ENCODE measurements around the gene C17orf107.
"Not testable (repeated sequence)": the region's sequence is repeated elsewhere in the genome, so short reads cannot be mapped to it uniquely, and the experiment has no call there.

Gene C17orf107

DNA sequence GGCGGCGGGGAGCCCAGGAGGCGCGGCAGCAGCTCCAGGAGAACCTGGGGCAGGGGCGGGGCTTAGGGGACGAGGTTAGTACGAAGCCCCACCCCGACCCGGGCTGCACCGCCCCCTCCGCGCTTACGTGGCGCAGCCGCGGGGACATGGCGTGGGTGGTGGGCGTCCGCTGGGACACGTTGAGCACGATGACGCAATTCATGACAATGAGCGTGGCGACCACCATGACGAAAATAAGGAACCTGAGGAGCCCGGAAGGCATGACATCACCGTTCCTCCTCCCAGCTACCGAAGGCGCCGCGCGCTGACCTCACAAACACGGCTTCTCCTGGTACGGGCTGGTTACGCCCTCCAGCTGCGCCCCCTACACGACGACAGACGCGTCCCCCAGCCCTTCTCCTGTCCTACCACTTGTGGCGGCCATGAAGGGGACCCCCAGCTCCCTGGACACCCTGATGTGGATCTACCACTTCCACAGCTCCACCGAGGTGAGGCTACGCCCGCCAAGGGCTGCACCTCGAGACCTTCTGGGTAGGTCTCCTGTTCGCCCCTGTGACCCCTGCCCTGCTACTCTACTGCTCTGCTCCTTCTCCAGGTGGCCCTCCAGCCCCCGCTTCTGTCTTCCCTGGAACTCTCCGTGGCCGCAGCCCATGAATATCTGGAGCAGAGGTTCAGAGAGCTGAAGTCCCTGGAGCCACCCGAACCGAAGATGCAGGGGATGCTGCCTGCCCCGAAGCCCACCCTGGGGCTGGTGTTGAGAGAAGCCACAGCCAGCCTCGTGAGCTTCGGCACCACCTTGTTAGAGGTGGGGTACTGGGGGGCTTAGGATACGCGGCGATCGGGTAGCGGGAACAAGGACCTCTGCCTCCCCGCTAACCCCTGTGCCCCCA, at the start of gene C17orf107:
C17orf107 (plus strand) TSS at position 196 of the 890 bp plus-strand sequence; CDS start at position 423, 227 bp downstream.
- no peak for DNase-seq

DNA sequence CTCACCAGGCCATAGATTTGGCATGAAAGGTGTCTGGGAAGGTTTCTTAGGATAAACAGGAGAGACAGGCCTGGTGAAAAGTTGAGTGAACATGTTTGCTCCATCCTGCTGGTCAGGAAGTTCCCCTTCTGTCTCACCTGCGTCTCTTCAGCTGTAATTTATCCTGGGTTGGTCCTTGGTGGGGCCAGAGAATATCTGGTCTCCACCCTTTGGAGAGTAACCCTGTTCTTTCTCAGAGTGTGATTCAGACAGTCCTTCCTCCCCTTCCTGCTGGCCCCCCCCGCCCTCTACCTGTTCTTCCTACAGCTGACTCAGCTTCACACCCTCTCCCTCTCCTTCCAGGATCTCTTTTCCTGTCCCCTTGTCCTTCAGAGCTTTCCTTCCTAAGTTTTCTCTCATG, 49.1 kb upstream of the C17orf107 start:
- no peak for DNase-seq

DNA sequence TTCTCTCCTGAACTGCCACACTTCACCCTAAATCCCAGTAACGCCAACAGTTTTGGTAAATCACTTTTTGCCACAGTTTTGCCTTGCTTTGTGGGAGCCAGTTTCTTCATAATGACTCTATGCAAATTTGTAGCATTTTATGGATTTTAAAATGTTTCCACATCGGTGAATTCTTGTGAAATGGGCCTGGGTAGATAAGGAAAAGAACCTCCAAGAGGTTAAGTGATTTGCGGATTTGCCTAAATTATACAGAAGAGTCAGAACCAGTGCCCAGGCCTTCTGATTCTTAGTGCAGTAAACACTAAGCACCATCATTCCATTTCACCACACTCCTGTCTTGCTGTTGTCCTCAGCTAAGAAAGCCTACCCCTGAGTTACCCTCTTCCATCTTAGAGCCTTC, 48.3 kb upstream of the C17orf107 start:
- DNase-seq, result no peak

DNA sequence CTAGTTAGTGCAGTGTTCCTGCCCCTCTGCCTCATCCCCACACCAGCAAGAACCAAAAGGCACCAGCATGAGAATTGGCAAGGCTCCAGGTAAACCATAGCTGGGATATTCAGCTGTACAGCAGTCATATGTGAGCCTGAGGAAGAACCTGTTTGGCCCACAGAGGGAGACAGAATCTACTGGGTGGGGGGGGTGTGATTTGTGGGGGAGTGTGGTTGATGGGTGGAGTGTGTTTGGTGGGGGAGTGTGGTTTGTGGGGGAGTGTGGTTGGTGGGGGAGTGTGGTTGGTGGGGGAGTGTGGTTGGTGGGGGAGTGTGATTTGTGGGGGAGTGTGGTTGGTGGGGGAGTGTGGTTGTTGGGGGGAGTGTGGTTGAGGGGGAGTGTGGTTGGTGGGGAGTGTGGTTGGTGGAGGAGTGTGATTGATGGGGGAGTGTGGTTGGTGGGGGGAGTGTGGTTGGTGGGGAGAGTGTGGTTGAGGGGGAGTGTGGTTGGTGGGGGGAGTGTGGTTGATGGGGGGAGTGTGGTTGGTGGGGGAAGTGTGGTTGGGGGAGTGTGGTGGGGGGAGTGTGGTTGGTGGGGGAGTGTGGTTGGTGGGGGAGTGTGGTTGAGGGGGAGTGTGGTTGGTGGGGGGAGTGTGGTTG, 46.6 kb upstream of the C17orf107 start:
- DNase-seq, result peak; percentile 39

DNA sequence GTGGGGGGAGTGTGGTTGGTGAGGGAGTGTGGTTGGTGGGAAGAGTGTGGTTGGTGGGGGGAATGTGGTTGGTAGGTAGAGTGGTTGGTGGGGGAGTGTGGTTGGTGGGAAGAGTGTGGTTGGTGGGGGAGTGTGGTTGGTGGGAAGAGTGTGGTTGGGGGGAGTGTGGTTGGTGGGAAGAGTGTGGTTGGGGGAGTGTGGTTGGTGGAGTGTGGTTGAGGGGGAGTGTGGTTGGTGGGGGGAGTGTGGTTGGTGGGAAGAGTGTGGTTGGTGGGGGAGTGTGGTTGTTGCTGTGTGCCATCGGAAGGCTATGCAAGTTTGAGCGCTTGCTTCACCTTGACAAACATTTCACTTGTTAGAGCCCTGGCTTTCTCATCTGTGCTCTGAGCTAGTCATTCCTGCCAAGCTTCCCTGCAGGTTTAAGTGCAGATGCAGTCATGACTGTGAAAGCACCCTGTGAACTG, 46.1 kb upstream of the C17orf107 start:
- DNase-seq, result no peak

DNA sequence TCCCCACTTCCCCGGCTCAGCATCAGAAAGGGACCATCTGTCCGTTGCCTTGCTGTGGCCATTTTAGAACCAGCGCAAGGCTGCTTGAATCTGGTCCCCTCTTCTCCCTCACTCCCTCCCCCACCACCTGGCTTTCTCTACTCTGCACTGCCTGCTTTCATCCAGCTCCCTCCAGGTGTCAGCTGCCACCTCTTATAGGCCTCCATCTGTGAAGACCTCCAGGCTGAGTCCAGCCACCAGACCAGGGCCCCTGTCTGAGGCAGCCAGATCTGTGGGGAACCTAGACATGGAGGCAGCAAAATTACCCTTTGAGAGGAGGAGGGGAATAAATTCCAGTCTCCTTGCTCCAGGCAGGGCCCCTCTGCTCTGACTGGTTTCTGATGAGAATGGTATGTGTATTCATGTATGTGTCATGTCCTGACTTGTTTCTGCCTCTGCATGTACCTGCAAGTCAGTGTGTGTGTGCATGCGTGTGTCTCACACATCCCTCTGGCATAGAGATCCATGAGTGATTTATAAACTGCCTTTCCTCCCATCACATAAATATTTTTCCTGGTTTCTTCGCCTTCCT, 45.1 kb upstream of the C17orf107 start:
- no peak for DNase-seq

DNA sequence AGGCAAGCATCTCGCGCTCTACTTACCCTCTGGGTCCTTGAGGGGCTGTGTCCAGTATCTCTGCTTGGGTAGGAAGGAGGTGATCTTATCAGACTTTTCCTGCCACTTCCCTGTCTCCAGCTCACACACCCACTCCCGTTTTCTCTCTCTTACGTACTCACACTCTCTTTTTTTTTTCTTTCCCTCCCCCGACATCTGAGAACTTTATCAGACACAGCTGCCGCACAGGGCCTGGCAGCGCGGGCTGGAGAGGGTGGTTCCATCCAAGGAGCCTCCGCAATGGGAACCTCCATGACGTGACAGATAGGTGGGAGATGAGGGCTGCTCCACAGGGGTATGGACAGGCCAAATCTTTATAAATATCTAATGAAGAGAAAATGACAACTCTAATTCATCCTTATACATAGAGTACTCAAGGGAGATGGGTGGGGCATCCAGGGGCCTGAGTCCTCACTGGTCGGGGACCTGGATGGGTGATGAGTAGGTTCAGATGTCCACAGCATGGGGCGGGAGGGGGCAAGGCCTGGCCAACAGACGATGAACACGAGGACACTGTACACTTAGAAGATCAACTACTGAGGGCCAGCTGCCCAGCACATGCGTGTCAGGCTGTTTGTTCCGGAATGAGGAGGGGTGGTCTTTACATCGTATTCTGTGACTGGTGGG, 42.9 kb upstream of the C17orf107 start:
- no peak for DNase-seq

GRCh38 chr17:4856937-4857314, 42.4 kb upstream of the C17orf107 start:
- no peak for DNase-seq

DNA sequence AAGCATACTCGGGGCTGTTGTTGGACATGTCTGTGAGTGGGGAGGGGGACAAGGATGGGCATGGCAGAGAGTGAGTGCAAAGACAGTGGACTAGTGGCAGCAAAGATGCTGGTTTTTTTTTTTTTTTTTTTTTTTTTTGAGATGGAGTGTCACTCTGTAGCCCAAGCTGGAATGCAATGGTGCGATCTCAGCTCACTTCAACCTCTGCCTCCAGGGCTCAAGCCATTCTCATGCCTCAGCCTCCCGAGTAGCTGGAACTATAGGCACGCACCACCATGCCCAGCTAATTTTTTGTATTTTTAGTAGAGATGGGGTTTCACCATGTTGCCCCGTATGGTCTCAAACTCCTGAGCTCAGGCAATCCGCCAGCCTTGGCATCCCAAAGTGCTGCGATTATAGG, 42.0 kb upstream of the C17orf107 start:
- not testable (repeated sequence) for DNase-seq

DNA sequence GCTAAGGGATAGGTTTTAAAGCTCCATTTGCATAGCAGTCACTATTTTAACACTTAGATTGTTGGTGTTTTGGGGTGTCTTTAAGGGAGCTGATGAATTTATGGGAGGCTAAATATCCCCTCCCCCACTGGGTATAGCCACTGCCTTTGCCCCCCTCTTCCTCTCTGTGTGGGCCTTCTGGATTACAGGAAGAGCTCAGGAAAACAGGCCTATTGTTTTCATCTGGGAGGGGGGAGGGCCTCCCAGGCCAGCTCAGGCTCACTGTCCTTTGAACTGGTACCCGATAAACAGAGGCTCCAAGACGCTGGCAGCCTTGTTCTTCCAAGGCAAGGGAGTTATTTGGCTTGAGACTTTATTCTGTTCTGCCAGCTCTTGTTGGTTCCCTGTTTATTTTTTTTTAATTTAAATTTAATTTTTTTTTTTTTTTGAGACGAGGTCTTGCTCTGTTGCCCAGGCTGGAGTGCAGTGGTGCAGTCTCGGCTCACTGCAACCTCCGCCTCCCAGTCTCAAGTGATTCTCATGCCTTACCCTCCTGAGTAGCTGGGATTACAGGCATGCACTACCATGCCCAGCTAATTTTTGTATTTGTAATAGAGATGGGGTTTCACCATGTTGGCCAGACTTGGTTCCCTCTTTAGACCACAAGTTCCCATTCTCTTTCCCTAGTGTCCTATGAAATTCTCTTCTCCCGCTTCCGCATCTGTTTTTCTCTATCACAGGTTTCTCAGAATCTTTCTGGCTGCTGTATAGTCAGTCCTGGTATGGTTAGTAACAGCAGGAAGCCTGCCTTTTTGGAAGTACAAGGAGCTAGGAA, 41.1 kb upstream of the C17orf107 start:
- no peak for DNase-seq

GRCh38 chr17:4858882-4859260, 40.5 kb upstream of the C17orf107 start:
- no peak for DNase-seq

- DNase-seq, result no peak
Observed at GRCh38 chr17:4859816-4860625, 39.3 kb upstream of the C17orf107 start.

GRCh38 chr17:4860651-4861050, 38.7 kb upstream of the C17orf107 start:
- DNase-seq, result no peak

DNA sequence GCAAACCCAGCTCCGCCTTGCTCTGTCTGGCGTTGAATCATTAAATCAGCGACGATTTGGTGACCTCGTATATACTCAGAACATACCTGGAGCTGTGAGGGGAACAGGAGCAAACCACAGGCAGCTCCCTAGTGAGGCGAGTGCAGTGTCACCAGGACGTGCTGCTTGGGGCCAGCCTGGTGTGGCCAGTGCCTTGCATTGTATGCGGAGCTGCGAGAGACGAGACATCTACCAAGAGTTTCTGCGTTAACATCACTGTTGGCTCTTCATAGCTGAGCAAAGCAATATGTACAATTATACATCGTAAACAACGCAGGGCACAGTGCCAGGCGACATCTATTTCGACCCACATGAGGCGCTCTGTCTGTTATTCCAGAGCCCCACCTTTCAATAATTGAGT, 38.3 kb upstream of the C17orf107 start:
- no peak for DNase-seq

- DNase-seq, result no peak
Observed at GRCh38 chr17:4862720-4863119, 36.6 kb upstream of the C17orf107 start.

GRCh38 chr17:4863321-4863720, 36.0 kb upstream of the C17orf107 start:
- no peak for DNase-seq

GRCh38 chr17:4867535-4867934, 31.8 kb upstream of the C17orf107 start:
- DNase-seq, result not testable (repeated sequence)

DNA sequence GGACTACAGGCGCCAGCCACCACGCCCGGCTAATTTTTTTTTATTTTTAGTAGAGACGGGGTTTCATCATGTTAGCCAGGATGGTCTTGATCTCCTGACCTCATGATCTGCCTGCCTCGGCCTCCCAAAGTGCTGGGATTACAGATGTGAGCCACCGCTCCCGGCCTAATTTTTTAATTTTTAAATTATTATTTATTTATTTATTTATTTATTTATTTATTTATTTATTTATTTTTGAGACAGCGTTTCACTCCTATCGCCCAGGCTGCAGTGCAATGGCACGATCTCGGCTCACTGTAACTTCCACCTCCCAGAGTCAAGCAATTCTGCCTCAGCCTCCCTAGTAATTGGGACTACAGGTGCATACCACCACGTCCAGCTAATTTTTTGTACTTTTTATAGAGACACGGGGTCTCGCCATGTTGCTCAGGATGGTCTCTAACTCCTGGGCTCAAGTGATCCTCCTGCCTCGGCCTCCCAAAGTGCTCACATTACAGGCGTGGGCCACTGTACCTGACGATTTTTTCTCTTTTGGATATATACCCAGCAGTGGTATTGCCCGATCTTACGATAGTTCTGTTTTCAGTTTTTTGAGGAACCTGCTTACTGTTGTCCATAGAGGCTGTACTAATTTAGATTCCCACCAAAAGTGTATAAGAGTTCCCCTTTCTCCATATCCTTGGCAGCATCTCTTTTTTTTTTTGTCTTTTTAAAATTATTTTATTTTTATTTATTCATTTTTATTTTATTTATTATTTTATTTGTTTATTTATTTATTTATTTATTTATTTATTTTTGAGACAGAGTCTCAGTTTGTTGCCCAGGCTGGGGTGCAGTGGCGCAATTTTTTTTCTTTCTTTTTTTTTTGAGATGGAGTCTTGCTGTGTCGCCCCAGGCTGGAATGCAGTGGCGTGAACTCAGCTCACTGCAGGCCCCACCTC, 30.0 kb upstream of the C17orf107 start:
- DNase-seq, result not testable (repeated sequence)

GRCh38 chr17:4870855-4871254, 28.5 kb upstream of the C17orf107 start:
- no peak for DNase-seq

DNA sequence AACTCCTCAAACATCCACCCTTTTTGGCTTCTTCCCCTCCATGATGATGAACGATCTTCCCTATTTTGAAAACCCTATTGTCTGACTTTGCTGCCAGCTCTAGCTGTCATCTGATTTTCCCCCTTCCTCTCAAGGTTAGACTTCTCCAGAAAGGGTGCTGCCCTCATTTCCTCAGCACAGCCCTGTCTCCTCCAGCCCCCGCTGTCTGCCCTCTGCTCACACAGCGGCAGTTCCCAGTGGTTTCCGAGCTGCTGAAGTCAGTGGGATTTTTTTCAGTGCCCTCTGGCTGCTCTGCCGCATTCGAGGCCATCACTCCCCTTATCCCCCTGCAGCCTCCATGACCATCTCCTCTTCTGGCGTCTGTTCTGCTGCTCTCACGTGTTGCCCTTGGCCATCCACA, 26.6 kb upstream of the C17orf107 start:
- DNase-seq, result no peak
